CD4-positive, alpha-beta T cell treated with Interleukin-12 subunit alpha and Interleukin-12 subunit beta, for 1 hour (primary cell): Measurements from ENCODE around the gene RPL22.

Experiments used
- DNase-seq: peaks from one replicate; pipeline ENCODE4 v3.0.0-alpha.2; 2020

The RPL22 gene

GRCh38 chr1:6199298-6200187, at the start of gene RPL22:
Gene RPL22 (minus strand): TSS chr1:6199595. CDS start chr1:6199573, 22 bp downstream.
- peak; percentile 97 for DNase-seq

- no peak for DNase-seq
Observed at GRCh38 chr1:6248161-6248776, 48.9 kb upstream of the RPL22 start.

GRCh38 chr1:6247651-6248050, 48.3 kb upstream of the RPL22 start:
- DNase-seq, result no peak

- peak; percentile 81 for DNase-seq
Observed at GRCh38 chr1:6246497-6247467, 47.4 kb upstream of the RPL22 start.

- DNase-seq, result peak; percentile 41
Observed at GRCh38 chr1:6245869-6246496, 46.6 kb upstream of the RPL22 start.

- peak; percentile 83 for DNase-seq
Observed at GRCh38 chr1:6245086-6245868, 45.9 kb upstream of the RPL22 start.

- DNase-seq, result no peak
Observed at GRCh38 chr1:6244401-6245049, 45.1 kb upstream of the RPL22 start.

GRCh38 chr1:6243993-6244392, 44.6 kb upstream of the RPL22 start, which contains the start of gene HES3:
Gene HES3 (plus strand): TSS chr1:6244179. CDS start chr1:6244366, 187 bp downstream.
- DNase-seq, result no peak

- no peak for DNase-seq
Observed at GRCh38 chr1:6243053-6243834, 43.8 kb upstream of the RPL22 start.

GRCh38 chr1:6241887-6242740, 42.7 kb upstream of the RPL22 start:
- DNase-seq, result no peak

- DNase-seq, result no peak
Observed at GRCh38 chr1:6241107-6241886, 41.9 kb upstream of the RPL22 start.

- no peak for DNase-seq
Observed at GRCh38 chr1:6239950-6240768, 40.8 kb upstream of the RPL22 start.

GRCh38 chr1:6239213-6239752, 39.9 kb upstream of the RPL22 start:
- DNase-seq, result no peak

GRCh38 chr1:6237093-6237492, 37.7 kb upstream of the RPL22 start:
- DNase-seq, result no peak

GRCh38 chr1:6235296-6235677, 35.9 kb upstream of the RPL22 start:
- peak; percentile 9 for DNase-seq

GRCh38 chr1:6234502-6235295, 35.3 kb upstream of the RPL22 start:
- no peak for DNase-seq
